HG03135 (cell line): ENCODE data around the gene SPINT2.
"Not testable (repeated sequence)": the region's sequence is repeated elsewhere in the genome, so short reads cannot be mapped to it uniquely, and the experiment has no call there.

Source experiments
- ATAC-seq: cut with Tn5 transposase; IDR thresholded peaks from one replicate; pipeline ENCODE4 v1.9.1; 2021; ENCODE audit warnings: mild to moderate bottlenecking, moderate library complexity; ENCODE audit not compliant: unreplicated experiment

Gene SPINT2

DNA sequence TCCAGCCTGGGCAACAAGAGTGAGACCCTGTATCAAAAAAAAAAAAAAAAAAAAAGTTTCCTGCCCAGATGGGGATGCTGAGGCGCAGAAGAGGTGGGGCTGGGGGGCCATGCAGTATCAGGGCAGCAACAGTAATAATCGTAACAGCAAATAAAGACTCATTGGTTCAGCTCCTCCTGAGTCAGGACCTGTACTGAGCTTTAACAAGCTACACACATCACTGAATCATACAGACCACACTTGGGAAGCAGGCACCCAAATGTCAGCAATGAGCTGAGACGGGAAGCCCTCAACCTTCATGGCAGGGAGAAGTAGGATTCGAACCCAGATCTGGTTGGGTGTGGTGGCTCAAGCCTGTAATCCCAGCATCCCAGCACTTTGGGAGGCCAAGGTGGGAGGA, 29.8 kb upstream of the SPINT2 start:
- no peak for ATAC-seq

DNA sequence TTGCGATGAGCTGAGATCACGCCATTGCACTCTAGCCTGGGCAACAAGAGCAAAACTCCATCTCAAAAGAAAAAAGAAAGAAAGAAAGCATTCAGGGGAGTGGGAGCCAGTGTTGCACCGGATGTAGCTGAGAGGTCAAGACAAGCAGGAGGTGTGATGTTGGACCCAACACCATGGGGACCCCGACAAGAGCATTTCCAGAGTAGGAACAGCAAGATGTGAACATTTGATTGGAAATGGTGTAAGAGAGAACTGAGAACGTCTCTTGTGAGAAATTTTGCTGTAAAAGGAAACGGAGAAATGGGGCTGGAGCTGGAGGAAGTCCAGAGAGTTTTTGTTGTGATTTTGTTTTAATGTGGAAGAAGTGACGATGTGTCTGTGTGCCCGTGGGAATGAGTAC, 24.6 kb upstream of the SPINT2 start:
- no peak for ATAC-seq

DNA sequence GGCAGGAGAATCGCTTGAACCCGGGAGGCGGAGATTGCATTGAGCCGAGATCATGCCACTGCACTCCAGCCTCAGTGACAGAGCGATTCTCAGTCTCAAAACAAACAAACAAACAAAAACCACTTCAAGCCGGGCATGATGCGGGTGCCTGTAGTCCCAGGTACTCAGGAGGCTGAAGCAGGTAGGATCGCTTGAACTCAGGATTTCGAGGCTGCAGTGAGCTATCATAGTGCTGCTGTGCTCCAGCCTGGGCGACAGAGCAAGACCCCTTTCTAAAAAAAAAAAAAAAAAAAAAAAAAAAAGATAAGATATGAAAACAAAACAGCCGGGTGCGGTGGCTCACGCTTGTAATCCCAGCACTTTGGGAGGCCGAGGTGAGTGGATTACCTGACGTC, 21.1 kb upstream of the SPINT2 start:
- ATAC-seq = no peak

GRCh38 chr19:38245826-38246498, 18.4 kb upstream of the SPINT2 start:
- ATAC-seq = no peak

DNA sequence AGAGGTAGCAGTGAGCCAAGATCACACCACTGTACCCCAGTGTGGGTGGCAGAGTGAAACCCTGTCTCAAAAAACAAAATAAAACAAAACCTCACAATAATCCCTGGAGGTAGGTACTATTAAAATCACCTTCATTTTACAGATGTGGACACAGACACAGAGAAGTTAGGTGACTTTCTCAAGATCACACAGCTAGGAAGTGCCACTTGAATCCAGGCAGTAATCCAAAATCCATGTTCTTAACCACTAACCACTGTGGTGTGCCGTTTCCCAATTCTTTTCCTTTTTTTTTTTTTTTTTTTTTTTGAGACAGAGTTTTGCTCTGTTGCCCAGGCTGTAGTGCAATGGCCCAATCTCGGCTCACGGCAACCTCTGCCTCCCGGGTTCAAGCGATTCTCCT, 17.2 kb upstream of the SPINT2 start:
- no peak for ATAC-seq

GRCh38 chr19:38247734-38248268, 16.6 kb upstream of the SPINT2 start:
- no peak for ATAC-seq

DNA sequence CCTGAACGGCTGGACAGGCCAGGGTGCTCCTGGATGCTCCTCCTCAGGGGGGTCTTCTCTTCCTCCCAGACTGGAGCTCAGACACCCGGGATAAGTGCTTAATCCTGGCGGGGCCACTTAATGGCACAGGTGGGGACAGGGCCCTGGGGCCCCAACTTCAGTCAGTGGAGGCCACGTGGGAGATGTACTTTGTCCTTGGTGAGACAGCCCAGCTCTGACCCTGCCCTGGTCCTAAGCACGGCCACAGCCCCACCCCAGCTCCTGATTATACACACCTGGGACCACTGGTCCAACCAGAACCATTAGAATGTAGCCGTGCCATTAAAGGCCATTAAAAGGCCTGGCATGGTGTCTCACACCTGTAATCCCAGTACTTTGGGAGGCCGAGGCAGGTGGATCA, 16.0 kb upstream of the SPINT2 start:
- no peak for ATAC-seq

DNA sequence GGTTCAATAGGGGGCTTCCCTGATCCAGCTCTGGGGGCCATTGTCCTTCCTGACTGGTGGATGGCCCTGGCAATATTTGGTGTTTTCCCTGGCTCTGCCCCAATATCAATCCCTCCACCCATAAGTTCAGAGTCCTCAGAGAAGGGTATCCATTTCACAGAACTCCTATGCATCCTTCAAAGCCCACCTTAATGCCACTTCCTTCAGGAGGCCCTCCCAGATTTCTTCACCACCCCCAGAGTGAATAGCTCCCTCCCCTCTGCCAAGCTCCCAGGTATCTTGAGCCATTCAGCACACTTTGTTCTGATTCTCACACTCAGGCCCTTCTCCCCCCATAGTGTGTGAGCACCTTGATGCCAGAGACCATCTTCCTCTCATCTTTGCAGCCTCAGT, 13.9 kb upstream of the SPINT2 start:
- no peak for ATAC-seq

DNA sequence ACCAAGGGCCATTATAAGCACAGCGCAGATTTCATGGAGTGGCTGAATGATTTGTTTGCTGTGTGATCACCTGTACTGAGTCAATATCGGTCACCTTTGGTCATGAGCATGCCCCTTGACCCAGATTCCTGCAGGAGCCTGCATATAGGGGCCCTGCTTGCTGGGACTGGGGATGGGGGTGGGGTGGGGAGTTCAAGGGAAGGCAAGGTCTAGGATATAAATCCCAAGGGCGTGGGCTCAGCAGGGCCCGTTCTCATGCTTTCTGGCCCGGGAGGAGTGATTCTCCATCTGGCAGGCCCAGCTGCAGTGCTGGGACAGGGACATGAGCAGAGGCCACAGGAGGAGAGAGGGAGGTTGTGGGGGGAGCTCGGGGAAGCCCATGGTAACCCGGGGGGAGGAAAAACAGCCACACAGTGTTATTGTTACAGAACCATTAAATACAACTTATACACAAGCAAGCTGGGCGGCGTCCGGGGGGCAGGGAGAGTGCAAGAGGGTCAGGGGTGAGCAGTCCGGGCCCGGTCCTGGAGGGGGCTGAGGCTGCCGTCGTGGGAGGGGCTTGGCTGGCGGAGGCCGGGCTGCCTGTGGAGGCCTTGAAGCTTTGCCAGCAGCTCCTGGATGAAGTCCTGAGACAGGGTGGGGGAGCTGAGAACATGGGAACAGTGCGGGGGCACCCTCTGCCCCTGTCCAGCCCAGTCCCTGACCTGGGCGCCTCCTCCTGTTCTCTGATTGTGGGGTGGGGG, 13.4 kb upstream of the SPINT2 start:
- ATAC-seq = no peak

GRCh38 chr19:38251564-38252051, 12.8 kb upstream of the SPINT2 start:
- no peak for ATAC-seq

DNA sequence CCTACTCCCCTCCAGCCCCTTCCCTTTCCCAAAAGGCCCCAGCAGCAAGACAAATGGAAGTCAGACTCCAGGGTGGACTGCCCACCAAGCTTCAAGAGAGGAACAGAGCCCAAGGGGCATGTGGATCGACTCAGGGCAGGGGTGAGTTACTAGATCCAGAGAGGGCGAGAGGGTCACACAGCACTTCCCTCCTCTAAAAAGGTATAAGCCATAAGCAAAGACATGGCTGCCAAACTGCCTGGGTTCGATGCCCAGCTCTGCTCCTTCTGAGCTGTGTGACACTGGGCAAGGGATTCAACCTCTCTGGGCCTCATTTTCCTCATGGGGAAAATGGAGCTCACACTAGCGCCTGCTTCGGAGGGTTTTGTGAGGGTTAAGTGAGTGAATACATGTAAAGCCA, 12.0 kb upstream of the SPINT2 start:
- no peak for ATAC-seq

DNA sequence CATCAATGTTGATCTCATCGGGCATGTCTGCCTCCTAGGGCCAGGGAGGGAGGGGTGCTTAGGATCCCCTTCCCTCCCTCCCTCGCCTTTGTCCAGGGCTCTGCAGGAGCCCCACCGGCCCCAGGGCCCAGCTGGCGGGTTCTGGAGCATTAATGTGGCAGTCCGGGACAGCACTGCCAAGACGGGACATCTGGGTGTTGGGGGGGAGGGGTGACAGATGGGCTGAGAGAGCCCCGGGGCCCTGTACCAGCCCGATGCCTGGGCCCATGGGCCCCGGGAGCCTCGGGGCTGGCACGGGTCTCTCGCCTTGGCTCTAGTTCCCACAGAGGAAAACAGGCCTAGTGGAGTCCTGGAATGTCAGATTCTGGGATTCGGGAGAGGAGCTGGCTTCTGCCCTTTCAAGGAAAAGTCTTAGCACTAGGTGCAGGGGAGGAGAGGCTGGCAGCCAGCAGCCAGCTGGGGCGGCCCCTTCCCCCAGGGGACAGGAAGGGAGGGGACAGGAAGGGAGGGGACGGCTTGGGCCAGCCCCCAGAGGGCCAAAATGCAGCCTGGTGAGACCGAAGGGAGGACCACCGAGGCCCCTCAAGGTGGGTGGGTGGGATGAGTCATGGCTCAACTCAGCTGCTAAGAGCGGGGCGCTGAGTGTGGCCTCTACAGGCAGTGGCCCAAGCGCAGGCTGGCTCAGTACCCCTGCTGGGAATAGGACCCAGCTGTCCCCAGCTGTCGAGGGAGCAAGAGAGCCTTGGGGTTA, 11.3 kb upstream of the SPINT2 start:
- ATAC-seq = no peak

- ATAC-seq = no peak
Measured at GRCh38 chr19:38253788-38254187, 10.6 kb upstream of the SPINT2 start.

DNA sequence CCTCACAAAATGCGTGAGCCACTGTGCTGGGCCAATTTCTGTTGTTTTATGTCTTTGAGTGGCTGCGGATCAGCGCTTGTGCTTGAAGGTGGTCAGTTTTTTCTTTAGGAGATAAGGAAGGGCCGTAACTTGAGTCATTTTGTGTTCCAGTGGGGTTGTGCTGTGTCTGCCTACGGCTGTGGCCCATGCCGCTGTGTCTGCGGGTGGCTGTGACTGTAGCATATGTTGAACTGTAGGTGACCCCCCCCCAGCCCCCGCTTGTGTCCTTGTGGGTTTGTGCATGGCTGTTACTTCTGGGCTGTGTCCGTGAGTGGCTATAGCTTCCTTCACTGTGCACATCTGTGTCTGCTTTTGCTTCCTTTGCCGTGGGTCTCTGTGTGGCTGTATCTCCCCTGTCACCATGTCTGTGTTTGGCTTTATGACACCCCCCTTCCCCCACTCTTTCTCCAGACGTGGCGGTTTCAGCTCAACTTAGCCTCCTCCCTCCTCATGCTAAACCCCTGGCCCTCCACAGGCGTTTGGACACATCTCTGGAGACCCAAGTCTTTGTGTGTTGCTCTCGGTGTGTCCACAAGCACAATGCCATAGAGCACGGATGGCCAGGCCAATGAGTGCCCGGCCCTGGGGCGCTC, 8.9 kb upstream of the SPINT2 start:
- ATAC-seq = no peak

DNA sequence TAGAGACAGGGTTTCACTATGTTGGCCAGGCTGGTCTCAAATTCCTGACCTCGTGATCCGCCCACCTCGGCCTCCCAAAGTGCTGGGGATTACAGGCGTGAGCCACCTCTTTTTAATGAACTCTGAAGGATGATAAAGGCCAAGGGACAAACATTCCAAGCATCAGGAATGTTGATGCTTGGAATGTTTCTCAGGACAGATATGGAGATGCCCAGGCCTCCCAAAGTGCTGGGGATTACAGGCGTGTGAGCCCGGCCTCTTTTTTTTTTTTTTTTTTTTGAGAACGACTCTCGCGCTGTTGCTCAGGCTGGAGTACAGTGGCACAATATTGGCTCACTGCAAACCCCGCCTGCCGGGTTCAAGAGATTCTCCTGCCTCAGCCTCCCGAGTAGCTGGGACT, 2.4 kb upstream of the SPINT2 start:
- ATAC-seq = not testable (repeated sequence)

DNA sequence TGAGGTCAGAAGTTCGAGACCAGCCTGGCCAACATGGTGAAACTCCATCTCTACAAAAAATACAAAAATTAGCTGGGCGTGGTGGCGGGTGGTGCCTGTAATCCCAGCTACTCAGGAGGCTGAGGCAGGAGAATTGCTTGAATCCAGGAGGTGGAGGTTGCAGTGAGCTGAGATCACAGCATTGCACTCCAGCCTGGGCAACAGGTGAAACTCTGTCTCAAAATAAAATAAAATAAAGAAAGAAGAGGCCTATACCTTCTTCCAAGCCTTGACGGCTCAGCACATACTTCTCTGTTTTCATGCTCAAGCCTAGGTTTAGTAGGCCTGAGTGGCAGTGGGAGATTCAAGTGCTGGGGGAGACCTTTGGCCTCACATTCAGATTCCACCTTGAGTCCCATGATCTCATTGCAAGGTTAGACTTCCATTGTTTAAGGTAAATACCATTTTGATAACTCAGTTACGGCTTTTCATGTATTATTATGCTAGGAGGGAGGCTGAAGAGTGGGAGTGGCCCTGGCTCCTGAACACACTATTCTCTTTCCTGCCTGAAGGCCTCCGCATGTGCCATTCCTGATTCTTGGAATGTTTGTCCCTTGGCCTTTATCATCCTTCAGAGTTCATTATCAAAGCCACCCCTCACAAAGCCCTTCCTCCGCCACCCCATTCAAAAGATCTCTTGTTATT, 1.6 kb upstream of the SPINT2 start:
- ATAC-seq = no peak

GRCh38 chr19:38263689-38264485, 486 bp upstream of the SPINT2 start:
- no peak for ATAC-seq

DNA sequence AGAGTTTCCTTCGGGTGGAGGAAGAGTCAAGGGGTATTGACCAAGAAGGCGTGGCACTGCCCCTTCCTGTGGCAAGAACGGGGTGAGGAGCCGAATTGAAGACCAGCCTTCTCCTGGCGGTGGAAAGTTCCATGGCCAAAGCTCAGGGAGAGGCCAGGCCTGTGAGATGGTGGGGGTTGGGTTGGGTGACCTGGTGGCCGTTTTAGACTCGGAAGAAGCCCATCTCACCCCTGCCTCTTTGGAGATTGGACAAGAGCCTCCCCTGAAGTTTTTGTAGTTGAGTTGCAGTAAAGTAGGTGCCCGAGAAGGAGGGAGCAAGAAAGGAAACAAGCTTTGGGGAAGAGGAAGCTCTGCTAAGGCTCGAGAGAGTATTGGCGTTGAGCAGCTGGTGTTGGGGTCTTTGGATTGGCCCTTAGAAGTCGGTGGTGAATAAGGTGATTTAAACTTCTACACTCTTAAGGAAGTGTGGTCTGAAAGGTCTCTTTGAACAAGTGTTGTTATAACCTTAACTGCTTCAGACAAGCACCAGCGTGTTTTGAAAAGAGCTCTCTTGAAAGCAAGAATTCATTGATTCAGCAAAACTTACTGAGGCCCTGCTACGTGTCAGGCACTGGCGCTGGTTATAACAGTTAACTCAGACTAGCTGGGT, 964 bp downstream of the SPINT2 start:
- ATAC-seq = no peak

GRCh38 chr19:38265921-38266429, 1.6 kb downstream of the SPINT2 start:
- no peak for ATAC-seq
